HG02885 (cell line): Measurements from ENCODE around the gene EYA2.
"Not testable (repeated sequence)": the region's sequence is repeated elsewhere in the genome, so short reads cannot be mapped to it uniquely, and the experiment has no call there.

ENCODE experiments used
- ATAC-seq: cut with Tn5 transposase; IDR thresholded peaks from one replicate; pipeline ENCODE4 v1.9.1; 2021; ENCODE audit warnings: mild to moderate bottlenecking; ENCODE audit not compliant: unreplicated experiment, poor library complexity

EYA2 gene

DNA sequence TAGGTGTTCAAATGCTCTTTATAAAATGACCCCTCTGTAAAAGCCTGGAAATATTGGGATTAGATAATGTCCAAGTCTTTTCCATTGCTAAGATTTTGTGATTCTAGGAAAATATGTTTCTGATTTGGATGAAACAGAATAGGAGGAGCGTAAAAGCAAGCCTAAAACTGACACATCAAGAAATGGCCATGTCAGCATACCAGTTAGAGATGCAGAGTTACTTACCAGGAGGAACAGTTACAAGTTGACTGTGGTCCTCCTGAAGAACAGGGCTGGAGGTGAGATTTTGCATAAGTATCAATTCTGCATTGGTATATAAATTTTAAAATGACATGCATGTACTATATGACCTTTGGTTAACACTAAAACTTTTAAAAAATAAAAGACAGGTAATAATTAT lies 35.3 kb downstream of the EYA2 start:
- ATAC-seq = no peak

- no peak for ATAC-seq
Observed at GRCh38 chr20:46930640-46931339, 36.1 kb downstream of the EYA2 start.

DNA sequence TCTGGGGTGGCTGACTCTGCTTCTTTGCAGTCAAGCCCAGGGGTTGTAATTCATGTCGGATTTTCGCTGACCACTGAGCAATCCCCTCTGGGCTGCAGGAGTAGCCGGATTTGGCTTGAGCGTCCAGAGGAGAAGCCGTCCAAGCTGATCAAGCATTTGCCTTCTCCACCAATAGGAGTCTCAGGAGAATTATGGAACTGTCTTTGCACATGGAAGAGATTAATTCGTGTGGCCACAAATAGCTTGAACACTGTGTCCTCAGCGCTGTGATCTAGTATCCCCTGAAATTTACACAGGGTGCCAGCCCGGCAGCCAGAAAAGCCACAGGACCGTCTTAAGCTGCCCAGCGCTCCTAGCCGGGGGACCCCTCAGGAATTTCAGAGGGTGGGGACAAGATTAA lies 37.1 kb downstream of the EYA2 start:
- no peak for ATAC-seq

DNA sequence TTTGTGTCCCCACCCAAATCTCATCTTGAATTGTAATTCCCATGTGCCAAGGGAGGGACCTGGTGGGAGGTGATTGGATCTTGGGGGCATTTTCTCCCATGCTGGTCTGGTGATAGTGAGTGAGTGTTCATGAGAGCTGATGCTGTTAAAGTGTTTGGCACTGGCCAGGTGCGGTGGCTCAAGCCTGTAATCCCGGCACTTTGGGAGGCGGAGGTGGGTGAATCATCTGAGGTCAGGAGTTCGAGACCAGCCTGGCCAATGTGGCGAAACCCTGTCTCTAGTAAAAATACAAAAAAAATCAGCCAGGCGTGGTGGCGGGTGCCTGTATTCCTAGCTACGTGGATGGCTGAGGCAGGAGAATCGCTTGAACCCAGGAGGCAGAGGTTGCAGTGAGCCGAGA lies 37.8 kb downstream of the EYA2 start:
- ATAC-seq = not testable (repeated sequence)

DNA sequence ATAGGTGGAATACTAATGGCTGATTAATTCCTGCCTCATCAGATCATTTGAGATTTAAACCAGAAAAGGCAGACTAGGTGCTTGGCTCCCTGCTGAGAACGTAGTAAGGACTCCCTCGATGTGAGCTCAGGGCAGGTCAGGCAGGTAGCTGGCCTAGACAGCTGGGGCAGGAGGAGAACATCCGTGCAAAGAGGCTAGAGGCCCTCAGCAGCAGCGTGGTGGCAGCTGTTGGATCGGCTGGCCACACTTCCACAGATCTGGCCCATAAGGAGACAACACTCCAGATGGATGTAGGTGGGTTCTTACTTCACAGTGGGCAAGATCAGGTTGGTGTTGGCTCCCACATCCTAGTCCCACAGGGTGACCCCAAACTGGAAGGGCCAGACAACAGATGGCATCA lies 38.5 kb downstream of the EYA2 start:
- no peak for ATAC-seq

- ATAC-seq = no peak
Observed at GRCh38 chr20:46934746-46935287, 40.2 kb downstream of the EYA2 start.

GRCh38 chr20:46935394-46936017 lies 40.9 kb downstream of the EYA2 start:
- ATAC-seq = no peak

GRCh38 chr20:46936415-46937156 lies 41.9 kb downstream of the EYA2 start:
- ATAC-seq = no peak

- no peak for ATAC-seq
Observed at GRCh38 chr20:46937157-46937523, 42.5 kb downstream of the EYA2 start.

- ATAC-seq = no peak
Observed at GRCh38 chr20:46937533-46938226, 43.0 kb downstream of the EYA2 start.

GRCh38 chr20:46938434-46938833 lies 43.8 kb downstream of the EYA2 start:
- no peak for ATAC-seq

DNA sequence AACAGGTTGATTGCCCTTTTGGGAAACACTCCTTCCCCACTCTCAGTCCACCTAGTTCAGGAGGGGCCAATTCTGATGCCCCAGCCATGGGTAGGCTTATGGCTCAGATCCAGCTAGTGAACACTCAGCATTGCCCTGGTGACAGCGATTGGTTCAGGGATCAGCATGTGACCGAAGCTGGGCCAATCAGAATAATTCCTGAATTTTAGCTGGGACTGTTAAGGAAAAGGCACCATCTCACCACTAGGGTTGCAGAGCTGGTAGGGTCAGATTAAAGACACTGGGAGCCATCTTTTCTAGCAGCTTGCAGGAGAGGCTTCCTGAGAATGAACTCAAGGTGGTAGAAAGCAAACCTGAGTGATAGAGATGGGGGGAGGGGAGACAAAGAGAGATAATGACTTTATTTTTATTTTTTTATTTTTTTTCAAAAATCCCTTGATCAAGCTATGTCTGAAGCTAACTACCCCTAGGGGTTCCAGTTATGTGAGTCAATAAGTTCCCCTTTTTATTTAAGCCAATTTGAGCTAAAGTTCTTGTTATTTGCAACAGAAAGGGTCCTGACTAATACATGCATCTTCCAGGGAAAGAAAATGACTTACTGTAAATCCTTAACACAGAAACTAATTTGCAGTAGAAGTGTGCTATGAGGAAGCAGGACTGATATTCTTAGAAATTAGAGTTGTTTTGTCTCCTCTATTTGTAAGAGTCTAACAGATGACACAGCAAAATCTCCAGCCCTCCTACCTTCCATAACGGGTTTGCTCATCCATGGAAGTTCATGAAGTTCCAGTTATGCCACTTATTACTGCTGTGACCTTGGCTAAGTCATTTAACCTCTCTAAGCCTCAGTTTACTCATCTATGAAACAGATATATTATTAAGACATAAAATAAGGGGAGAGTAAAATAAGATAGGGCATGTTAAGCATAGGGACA lies 44.7 kb downstream of the EYA2 start:
- no peak for ATAC-seq

- no peak for ATAC-seq
Observed at GRCh38 chr20:46940616-46941015, 46.0 kb downstream of the EYA2 start.

DNA sequence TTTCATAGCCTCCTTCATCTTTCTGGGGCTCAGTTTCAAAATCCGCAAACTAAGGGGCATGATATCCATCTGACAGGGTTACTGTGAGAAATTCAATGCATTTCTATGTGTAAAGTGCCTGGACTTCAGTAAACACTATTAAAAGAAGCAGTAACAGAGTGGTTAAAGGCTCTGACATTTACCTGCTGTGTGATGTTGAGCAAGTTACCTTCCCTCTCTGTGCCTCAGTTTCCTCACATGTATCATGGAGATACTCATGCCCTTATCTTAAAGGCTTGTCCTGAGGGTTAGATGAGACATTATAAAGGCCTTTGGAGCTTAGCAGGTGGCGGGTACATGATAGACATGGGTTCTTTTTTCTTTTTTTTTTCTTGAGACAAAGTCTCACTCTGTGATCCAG lies 46.8 kb downstream of the EYA2 start:
- ATAC-seq = no peak

DNA sequence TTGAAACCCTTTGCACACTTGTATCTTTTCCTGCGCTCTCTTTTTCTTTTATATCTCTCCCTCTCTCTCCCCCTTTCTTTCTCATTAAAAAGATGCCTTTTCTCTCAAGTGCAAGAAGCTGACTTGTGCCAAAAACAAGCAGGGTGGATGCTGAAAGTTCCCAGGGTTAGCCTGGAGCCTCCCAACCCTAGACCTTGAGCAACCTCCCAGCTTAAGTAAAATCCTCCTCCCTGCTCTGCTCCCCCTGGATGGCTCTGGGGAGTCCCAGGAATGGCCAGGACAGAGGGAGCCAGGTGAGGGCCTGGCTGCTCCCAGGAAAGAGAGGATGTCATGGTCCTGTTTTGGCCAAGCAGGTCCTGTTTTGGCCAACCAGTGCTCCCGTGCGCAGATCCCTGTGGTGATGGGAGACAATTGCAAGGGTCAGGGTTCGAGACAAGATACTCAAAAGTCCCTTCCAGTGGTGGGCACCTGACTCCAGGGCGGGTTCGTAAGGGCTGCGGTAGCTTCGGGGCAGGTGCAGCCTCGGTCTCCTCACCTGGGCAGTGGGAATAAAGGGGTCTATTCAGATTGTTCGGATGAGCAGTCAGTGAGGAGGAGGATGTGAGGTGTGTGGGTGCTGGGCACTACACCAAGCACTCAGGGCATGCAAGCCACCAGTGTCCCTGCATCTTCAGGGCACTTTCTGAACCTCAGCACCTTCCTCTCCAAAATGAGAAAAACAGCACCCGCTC lies 49.4 kb downstream of the EYA2 start:
- no peak for ATAC-seq

GRCh38 chr20:46945465-46945864 lies 50.8 kb downstream of the EYA2 start:
- ATAC-seq = no peak

DNA sequence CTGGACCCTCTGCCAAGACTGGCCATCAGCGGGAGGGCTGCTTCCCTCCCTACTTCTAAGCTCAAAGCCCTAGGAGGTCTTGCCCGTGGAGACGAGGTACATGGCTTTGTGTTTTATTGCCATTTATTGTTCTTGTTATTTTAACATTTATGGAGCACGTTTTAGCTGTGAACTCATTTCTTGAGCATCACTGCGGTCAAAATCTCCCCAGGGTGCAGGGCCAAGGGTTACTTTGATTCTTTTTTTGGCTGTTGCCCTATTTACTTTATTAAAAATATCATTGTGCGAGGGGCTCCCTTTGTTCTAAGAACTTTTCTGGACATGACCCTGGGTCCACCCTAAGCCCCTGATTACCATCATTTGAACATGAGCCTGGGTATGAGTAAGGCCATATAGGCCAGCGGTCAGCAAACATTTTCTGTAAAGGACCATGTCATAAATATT lies 51.6 kb downstream of the EYA2 start:
- ATAC-seq = no peak

DNA sequence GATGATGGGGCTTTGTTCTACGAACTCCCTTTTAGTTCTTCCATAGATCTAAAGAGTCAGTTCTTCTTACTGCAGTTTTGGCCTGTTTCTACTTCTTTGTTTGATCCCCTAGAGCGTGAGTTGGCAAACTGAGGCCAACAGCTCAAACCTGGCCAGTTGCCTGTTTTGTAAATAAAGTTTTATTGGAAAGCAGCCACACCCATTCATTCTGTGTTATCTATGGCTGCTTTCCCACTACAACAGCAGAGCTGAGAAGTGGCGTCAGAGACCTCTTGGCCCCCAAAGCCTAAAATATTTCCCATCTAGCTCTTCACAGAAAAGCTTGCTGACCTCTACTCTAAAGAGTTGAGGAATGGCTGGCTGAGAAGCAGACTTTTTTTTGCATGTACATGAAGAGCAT lies 52.2 kb downstream of the EYA2 start:
- no peak for ATAC-seq

GRCh38 chr20:46948081-46948480 lies 53.4 kb downstream of the EYA2 start:
- no peak for ATAC-seq
